ENCODE measurements around the gene C2CD2L.

Gene C2CD2L

DNA sequence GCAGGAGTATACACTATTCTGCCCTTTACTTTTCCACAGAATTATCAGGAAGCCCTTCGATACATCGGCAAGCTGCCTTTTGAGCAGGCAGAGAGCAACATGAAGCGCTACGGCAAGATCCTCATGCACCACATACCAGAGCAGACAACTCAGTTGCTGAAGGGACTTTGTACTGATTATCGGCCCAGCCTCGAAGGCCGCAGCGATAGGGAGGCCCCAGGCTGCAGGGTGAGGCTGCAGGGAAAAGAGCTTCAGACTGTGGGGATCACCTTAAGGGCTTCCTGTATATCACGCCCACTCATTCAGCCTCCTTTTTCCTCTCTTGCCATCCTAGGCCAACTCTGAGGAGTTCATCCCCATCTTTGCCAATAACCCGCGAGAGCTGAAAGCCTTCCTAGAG, 29.3 kb upstream of the C2CD2L start:
- DNase-seq (ENCODE audit: low read depth, low spot score): no peak
- TF ChIP-seq, protein P1, sequence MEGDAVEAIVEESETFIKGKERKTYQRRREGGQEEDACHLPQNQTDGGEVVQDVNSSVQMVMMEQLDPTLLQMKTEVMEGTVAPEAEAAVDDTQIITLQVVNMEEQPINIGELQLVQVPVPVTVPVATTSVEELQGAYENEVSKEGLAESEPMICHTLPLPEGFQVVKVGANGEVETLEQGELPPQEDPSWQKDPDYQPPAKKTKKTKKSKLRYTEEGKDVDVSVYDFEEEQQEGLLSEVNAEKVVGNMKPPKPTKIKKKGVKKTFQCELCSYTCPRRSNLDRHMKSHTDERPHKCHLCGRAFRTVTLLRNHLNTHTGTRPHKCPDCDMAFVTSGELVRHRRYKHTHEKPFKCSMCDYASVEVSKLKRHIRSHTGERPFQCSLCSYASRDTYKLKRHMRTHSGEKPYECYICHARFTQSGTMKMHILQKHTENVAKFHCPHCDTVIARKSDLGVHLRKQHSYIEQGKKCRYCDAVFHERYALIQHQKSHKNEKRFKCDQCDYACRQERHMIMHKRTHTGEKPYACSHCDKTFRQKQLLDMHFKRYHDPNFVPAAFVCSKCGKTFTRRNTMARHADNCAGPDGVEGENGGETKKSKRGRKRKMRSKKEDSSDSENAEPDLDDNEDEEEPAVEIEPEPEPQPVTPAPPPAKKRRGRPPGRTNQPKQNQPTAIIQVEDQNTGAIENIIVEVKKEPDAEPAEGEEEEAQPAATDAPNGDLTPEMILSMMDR (IDR thresholded peaks at IDR 0.05; ENCODE audit: insufficient read depth, low read length, missing control alignments): no peak
- ChIA-PET CTCF (interaction anchor here (1.4 to 1.5 kb wide), 2 partner anchors 10 to 119 kb away, joined by 3 read pairs; partner anchors contain the start of gene VPS11), POLR2A (interaction anchor here (0.5 kb wide), 1 partner anchor 44 kb away, joined by 3 read pairs; the partner anchor contains the start of gene HINFP)
- H3K4me3 ChIP-seq (ENCODE audit: low read depth, low read length): no peak overlapping the region

DNA sequence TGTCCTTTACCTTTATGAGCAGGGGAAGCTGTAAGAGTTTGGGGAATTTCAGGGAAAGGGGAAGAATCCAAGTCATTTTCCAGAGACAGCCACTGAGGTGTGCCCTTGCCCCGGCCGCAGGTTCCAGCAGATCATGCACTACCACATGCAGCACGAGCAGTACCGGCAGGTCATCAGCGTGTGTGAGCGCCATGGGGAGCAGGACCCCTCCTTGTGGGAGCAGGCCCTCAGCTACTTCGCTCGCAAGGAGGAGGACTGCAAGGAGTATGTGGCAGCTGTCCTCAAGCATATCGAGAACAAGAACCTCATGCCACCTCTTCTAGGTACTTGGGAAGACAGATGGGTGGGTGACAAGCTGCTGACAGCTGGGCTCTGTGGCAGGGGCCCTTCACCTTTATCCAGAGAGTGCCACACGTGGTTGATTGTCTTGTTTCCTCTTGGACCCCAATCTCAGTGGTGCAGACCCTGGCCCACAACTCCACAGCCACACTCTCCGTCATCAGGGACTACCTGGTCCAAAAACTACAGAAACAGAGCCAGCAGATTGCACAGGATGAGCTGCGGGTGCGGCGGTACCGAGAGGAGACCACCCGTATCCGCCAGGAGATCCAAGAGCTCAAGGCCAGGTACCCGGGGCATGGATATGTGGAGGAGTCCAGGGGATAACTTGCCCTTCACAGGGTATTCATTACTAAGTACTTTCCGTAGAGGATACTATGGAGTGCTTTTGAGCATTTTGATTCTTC, 28.3 kb upstream of the C2CD2L start:
- no peak for DNase-seq (ENCODE audit: low read depth, low spot score)
- POLR2A ChIA-PET: interaction anchor here (0.9 kb wide), 1 partner anchor 11 kb away, joined by 3 read pairs; the partner anchor contains the start of gene VPS11
- CTCF ChIA-PET: interaction anchor here (1.4 kb wide), 1 partner anchor 11 kb away, joined by 3 read pairs; the partner anchor contains the start of gene VPS11
- TF ChIP-seq, protein P1 (IDR thresholded peaks at IDR 0.05; ENCODE audit: insufficient read depth, low read length, missing control alignments): no peak
- H3K4me3 ChIP-seq (ENCODE audit: low read depth, low read length): no peak overlapping the region

DNA sequence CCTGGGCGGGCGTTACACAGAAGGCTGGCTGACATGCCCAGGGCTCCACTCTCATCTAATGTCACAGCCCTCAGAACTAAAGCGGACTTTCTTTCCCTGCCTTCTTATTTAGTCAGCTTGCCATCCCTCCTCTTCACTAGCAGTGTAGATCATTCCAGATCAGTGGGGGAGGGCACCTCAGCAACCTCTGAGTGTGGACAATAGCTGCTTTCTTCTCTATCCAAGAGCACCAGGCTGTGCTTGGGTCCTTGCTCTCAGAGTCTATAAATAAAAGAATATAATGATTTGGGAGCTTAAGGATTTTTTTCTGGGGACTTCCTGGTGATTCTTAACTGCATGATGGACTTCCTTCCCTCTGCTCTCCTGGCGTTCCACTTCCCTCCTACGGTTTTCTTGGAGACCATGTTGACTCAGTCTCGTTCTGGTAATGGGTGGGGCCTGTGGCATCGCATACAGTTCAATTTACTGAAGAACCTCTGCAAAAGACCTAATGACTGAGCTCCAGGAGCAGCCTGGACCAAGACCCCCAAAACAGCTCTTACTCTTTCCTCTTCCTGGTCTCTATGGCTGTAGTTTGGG, 25.4 kb upstream of the C2CD2L start:
- TF ChIP-seq, protein P1 (IDR thresholded peaks at IDR 0.05; ENCODE audit: insufficient read depth, low read length, missing control alignments): no peak
- ChIA-PET CTCF (interaction anchor here (1.0 to 1.3 kb wide), 3 partner anchors 14 to 51 kb away, joined by 3 read pairs; partner anchors contain the start of gene VPS11), POLR2A (no interaction called here)
- DNase-seq (ENCODE audit: low read depth, low spot score): no peak
- H3K4me3 ChIP-seq (ENCODE audit: low read depth, low read length): no peak overlapping the region

DNA sequence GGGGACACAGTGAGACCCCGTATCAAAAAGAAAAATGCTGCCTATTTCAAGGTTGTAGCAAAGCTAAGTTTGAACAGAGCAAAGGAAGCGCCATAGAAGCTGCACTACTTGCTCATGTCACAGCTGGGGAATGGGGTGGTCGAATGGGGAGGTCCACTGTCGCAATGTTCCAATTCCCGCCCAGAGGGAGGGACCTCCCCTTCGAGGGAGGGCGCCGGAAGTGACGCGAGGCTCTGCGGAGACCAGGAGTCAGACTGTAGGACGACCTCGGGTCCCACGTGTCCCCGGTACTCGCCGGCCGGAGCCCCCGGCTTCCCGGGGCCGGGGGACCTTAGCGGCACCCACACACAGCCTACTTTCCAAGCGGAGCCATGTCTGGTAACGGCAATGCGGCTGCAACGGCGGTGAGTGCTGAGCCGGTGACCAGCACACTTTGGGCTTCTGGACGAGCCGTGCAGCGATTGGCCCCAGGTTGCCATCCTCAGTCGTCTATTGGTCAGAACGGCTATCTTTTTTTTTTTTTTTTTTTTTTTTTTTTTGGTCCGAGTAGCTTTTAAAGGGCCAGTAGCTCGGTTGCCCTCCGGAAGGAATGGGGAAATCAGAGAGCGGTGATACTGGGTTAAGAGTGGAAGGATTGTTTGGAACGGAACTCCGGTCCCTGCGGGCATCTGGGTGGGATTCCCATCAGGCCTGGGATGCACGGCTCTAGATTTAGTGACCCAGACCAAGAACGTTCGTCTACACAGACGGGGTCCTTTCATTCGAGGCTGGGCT, 22.3 kb upstream of the C2CD2L start, which contains the start of gene HMBS:
Gene HMBS, plus strand, starts transcription at position 219 of the 774 bp plus-strand sequence. Its CDS starts 153 bp downstream, at position 372.
- DNase-seq (ENCODE audit: low read depth, low spot score): no peak
- H3K4me3 ChIP-seq (ENCODE audit: low read depth, low read length): peak within 1 kb of the TSS; percentile 94
- CTCF ChIA-PET: interaction anchor here (1.1 to 3.5 kb wide), 8 partner anchors 10 to 291 kb away, joined by 3 to 24 read pairs (median 6); partner anchors contain the start of gene VPS11
- TF ChIP-seq, protein P1 (IDR thresholded peaks at IDR 0.05; ENCODE audit: insufficient read depth, low read length, missing control alignments): no peak
- POLR2A ChIA-PET: interaction anchor here (0.5 to 3.1 kb wide), 9 partner anchors 10 to 64 kb away, joined by 3 to 50 read pairs (median 4); partner anchors contain the start of genes ABCG4, C2CD2L, DPAGT1 and VPS11

DNA sequence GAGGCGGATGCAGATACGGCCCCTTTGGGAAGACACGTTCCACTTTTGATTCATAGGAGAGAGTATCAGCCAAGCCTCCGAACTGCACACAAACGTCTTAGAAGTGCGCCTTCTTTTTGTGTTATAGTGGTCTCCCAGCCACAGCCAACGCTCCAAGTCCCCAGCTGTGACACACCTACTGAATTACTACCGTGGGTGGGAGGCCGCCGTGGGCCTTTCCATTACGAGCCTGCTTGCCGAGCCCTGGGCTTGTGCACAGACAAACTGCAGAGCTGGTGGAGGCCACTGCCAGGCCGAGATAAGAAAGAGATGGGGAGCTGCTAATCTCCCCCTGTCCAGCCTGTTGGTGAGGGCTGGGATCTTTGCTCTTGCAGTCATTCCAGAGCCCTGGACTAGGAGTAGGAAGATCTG, 21.7 kb upstream of the C2CD2L start:
- no peak for DNase-seq (ENCODE audit: low read depth, low spot score)
- ChIA-PET POLR2A (interaction anchor here (0.5 to 3.1 kb wide), 9 partner anchors 9 to 49 kb away, joined by 3 to 50 read pairs (median 4); partner anchors contain the start of genes C2CD2L, DPAGT1 and VPS11), CTCF (interaction anchor here (1.1 to 3.5 kb wide), 10 partner anchors 9 to 291 kb away, joined by 3 to 24 read pairs (median 5); partner anchors contain the start of gene VPS11)
- H3K4me3 ChIP-seq (ENCODE audit: low read depth, low read length): peak overlapping the region; percentile 94
- TF ChIP-seq, protein P1 (IDR thresholded peaks at IDR 0.05; ENCODE audit: insufficient read depth, low read length, missing control alignments): no peak

Data from AG04449 (cell line).